Left cardiac atrium (tissue), 4 donors: ENCODE results near the gene OPALIN. TPM values are rescaled to one million over a fixed set of nuclear protein-coding genes. Genes with fewer than 3 reads are reported as not detected.

Experiments used
- ATAC-seq, 2 donors: fragments of 200-7000 bp; cut with Tn5 transposase; one replicate each; pipeline ENCODE4 v1.9.1; 2020; ENCODE audit warnings: mild to moderate bottlenecking in 2 of 2, moderate library complexity in 2 of 2
- DNase-seq: peaks from one replicate; pipeline ENCODE4 v3.0.0-alpha.2; 2020
- intact Hi-C, 2 donors: fragments of 100-400 bp; cut with DNase I; formaldehyde crosslinking; loops; one replicate each; pipeline versions ENCODE4 v1.14.1 to v1.15.1; 2022 to 2023
- total RNA-seq, 2 donors: library from RNA; stranded (reverse); fragmentation: NEBNext Ultra II Directional; extraction: Animal tissue kit (Norgen Biotek cat#: 25700); gene quantifications; one replicate each; pipeline ENCODE4 v1.2.1, GENCODE V29; 2021
- donor health status: DM: no; HTN: yes; CAD: no.
- donor health status: DM: no; HTN: yes; CAD: no; lungs with severe emphysema.
- donor health status: DM: yes; HTN: yes; CAD: no.
- donor health status: Dilated cardiomyopathy.

OPALIN gene
- total RNA-seq, 2 donors from 2014 or later, result not detected

- DNase-seq (no peak), ATAC-seq (no peak)
- intact Hi-C loops, result no loop called here
Measured at GRCh38 chr10:96342402-96342801, 16.4 kb downstream of the OPALIN start.

GRCh38 chr10:96341219-96342182, 17.3 kb downstream of the OPALIN start:
- ATAC-seq (no peak), DNase-seq (no peak)
- intact Hi-C loops, result no loop called here

- intact Hi-C loops, result no loop called here
Measured at GRCh38 chr10:96339956-96340904, 18.6 kb downstream of the OPALIN start.

DNA sequence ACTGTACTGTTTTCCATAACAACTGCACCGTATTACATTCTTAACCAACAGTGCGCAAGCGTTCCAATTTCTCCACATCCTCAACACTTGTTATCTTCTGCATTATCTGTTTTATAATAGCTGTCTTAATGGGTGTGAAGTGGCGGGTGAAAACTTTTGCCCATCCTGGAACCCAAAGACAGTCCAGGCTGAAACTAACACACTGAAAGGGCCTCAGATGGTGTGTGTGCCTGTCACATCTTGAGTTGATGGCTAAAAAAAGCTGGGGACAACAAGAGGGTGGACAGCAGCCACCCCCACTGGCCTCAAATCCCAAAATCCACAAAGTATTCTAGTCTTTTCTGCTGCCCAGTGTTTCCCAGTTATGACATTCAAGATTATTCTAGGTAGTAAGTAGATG, 19.4 kb downstream of the OPALIN start:
- DNase-seq, result no peak

More at GRCh38 chr10:96339956-96340904, 18.6 kb downstream of the OPALIN start:
- ATAC-seq, result peak; percentile 70 to 82
- peak; percentile 66 for DNase-seq

GRCh38 chr10:96338279-96338925, 20.4 kb downstream of the OPALIN start:
- DNase-seq (no peak), ATAC-seq (no peak)
- intact Hi-C loops, result no loop called here

More for the DNA sequence above, 19.4 kb downstream of the OPALIN start:
- peak; percentile 73 to 76 for ATAC-seq
- intact Hi-C loops, result no loop called here

GRCh38 chr10:96337106-96337505, 21.7 kb downstream of the OPALIN start:
- ATAC-seq (no peak), DNase-seq (no peak)
- intact Hi-C loops, result no loop called here

DNA sequence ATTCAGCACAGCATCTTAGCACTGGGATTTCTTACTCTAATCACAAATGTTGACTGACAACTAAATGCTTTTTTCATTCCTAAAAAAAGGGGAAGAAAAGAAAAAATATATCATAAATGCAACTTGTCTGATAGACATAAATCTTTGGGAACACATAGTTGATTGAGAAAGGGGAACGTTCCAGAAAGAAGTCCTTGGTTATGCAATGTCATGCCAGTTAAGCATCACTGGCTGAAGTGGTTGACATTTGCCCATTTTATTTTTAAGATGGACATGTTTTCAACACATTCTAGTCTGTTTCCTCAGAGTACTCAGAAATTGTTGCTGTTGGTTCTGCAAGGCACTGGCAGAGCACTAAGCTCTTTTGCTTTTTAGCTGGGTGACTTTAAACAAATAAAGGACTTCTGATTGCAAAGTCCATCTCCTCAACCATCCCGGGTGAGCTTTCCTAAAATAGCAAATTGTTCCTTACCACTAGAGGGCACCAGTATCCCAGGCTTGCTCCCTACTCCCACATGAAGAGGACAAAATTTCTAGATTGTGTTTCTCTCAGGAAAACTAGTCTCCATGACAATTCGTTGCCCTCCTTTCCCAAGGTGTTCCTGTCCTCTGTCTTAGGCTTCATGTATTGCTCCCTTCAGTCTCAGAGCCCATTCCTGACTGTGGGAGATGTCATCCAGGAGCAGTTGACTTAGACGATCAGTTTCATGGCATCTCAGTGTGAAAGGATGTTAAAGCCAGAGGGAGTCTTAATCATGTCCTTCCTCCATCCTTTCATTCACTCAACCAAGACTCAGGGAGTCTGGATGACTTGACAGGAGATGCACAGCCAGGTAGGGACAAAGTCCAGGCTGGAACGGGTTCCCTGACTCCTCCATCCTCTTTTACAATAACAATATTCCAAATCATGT, 23.9 kb downstream of the OPALIN start:
- intact Hi-C loops, result no loop called here
- no peak for DNase-seq
- ATAC-seq, result peak in 1 of 2 donors; percentile 38

GRCh38 chr10:96333101-96333500, 25.7 kb downstream of the OPALIN start:
- DNase-seq, result no peak
- no peak for ATAC-seq
- intact Hi-C loops, result no loop called here

DNA sequence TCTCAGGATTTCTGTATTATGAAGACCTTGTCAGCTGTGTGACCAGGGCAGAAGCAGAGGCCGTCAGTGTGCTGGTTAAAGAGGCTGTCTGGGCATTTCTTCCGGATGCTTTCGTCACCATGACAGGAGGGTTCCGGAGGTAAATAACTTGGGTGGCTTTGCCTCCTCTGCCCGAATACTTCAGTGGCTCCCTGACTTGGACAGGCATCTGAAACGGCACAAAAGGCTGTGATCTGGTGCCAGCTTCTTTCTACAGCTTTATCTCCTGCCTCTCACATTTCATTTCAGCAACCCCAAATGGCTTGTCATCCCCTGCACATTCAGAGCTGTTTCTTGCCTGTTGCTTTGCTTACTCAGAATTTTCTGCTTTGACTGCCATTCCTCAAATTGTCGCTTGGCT, 31.3 kb downstream of the OPALIN start:
- ATAC-seq (no peak), DNase-seq (no peak)
- intact Hi-C loops, result no loop called here

DNA sequence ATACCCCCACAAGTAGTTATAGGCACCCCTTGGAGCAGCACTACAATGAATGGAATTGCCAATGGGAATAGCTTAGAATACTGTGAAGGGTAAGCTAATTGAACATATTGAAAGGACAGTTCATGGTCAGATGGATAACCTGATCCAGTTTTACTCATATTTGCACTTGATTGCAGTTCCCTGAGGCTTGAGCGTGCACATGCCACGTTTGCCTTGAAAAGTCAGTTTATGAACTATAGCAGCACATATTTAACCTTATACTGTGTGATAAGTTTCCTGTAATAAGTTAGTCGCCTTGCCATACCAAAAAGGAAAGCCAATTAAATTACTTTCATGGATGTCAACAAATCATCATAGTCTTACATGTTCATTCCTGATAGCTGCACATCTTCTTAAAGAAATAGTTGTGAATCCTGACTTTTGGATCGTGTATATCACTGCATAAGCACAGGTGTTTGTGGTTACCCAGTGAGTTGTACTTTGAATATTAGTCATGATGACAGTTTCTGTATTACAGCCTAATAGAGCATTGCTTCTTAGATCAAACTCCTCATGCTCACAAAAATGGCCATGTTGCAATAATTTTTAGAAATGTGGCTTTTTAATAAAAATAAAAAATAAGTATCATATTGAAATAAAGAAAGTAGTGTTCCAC, 33.0 kb downstream of the OPALIN start:
- ATAC-seq, result no peak
- intact Hi-C loops, result no loop called here
- no peak for DNase-seq

DNA sequence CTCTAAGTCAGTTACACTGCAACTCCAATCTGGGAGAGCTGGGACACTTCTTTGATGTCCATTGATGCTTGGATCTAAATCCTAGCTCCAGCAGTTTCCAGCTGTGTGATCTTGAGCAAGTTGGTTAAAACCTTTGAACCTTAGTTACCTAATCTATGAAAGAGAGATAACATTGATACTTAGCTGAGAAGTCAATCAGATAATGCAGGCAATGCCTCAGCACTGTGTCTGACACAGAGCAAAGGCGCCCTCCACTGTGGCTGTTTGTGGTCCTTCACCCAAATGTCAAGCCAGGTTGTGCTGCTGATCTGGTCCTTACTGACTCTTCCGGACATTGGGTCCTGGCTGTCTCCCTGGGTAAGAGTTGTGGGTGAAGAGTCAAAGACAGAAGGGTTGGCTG, 34.4 kb downstream of the OPALIN start:
- intact Hi-C loops, result no loop called here
- DNase-seq (no peak), ATAC-seq (no peak)

GRCh38 chr10:96322275-96322674, 36.5 kb downstream of the OPALIN start:
- DNase-seq (no peak), ATAC-seq (no peak)
- intact Hi-C loops, result no loop called here

GRCh38 chr10:96321822-96322221, 37.0 kb downstream of the OPALIN start:
- no peak for ATAC-seq
- no peak for DNase-seq
- intact Hi-C loops, result no loop called here

GRCh38 chr10:96319754-96320474, 38.9 kb downstream of the OPALIN start:
- no peak for DNase-seq
- ATAC-seq, result no peak
- intact Hi-C loops, result no loop called here

DNA sequence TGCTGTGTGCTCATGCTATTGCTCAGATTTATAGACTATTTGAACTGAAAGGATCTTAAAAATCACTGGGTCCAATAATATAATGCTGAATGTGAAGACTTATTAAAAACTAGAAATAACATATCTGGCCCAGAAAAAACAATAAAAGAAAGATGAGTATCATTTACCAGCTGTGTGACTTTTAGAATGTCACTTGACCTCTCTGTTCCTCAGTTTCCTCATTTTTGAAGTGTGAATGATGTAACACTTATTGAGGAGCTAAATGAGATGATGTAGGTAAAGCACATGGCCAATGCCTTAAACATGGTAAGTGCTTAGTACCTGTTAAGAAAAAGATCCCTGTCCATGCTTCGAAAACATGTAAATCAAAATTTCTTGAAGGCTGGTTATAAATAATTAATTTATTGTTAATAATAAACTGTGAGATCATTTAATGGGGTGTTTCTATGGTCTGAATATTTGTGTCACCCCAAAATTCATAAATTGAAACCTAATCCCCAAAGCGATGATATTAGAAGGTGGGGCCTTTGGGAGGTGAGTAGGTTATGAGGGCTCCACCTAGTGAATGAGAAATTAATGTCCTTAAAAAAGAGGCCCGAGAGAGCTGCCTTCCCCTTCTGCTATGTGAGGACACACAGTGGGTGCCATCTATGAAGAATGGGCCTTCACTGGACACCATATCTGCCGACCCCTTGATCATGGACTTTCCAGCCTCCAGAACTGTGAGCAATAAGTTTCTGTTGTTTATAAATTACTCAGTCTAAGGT, 41.6 kb downstream of the OPALIN start:
- ATAC-seq (no peak), DNase-seq (no peak)
- intact Hi-C loops, result no loop called here

DNA sequence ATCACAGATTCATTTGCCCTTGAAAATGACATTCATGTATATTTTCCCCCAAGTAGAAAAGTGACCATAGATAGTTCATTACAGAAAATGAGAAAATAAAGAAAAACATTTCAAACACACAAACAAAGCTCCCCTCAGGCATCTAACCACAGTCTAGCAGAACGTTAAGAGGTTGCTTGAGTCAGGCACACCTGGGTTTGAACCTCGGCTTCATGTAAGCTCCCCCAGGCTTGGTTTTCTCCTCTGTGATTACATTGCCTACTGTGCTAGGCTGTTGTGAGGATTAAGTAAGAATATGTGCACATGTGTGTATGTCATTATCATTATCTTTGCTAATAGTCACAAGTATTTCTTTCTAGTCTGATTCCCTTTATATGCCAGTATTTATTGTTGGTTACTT, 45.5 kb downstream of the OPALIN start:
- intact Hi-C loops, result no loop called here
- DNase-seq, result no peak

More for the DNA sequence above, 45.5 kb downstream of the OPALIN start:
- ATAC-seq, result no peak
